GM18907 (cell line): ENCODE results near the gene ICOSLG.
A peak's percentile ranks its signal among the peaks of the same experiment; 100 is the strongest.
"Not testable (repeated sequence)": the region's sequence is repeated elsewhere in the genome, so short reads cannot be mapped to it uniquely, and the experiment has no call there.

Experiments used
- ATAC-seq: cut with Tn5 transposase; IDR thresholded peaks from one replicate; pipeline ENCODE4 v1.9.1; 2021; ENCODE audit warnings: mild to moderate bottlenecking, moderate library complexity; ENCODE audit not compliant: unreplicated experiment

Gene ICOSLG

GRCh38 chr21:44227614-44228013 is 13.1 kb downstream of the ICOSLG start:
- ATAC-seq, result not testable (repeated sequence)

GRCh38 chr21:44225605-44226004 is 15.1 kb downstream of the ICOSLG start:
- not testable (repeated sequence) for ATAC-seq

- ATAC-seq, result not testable (repeated sequence)
These were observed 17.4 kb downstream of the ICOSLG start for GRCh38 chr21:44223334-44223733.

GRCh38 chr21:44220674-44221073 is 20.1 kb downstream of the ICOSLG start:
- ATAC-seq, result not testable (repeated sequence)

GRCh38 chr21:44218461-44218860 is 22.3 kb downstream of the ICOSLG start:
- ATAC-seq, result not testable (repeated sequence)

- ATAC-seq, result not testable (repeated sequence)
These were observed 28.8 kb downstream of the ICOSLG start for GRCh38 chr21:44211978-44212377.

GRCh38 chr21:44211574-44211973 is 29.2 kb downstream of the ICOSLG start:
- not testable (repeated sequence) for ATAC-seq

- ATAC-seq, result peak; percentile 14
These were observed 32.7 kb downstream of the ICOSLG start for GRCh38 chr21:44207860-44208646.

GRCh38 chr21:44206698-44207676 is 33.8 kb downstream of the ICOSLG start:
- ATAC-seq, result peak; percentile 67

- ATAC-seq, result peak; percentile 12
These were observed 34.6 kb downstream of the ICOSLG start for GRCh38 chr21:44206187-44206586.

GRCh38 chr21:44202590-44203299 is 38.0 kb downstream of the ICOSLG start:
- not testable (repeated sequence) for ATAC-seq

- ATAC-seq, result not testable (repeated sequence)
These were observed 40.7 kb downstream of the ICOSLG start for GRCh38 chr21:44199997-44200396.

GRCh38 chr21:44199448-44199847 is 41.3 kb downstream of the ICOSLG start:
- no peak for ATAC-seq

GRCh38 chr21:44197156-44197516 is 43.6 kb downstream of the ICOSLG start:
- not testable (repeated sequence) for ATAC-seq

GRCh38 chr21:44196212-44197155 is 44.3 kb downstream of the ICOSLG start:
- ATAC-seq, result not testable (repeated sequence)

- not testable (repeated sequence) for ATAC-seq
These were observed 45.9 kb downstream of the ICOSLG start for GRCh38 chr21:44194888-44195287.

- ATAC-seq, result not testable (repeated sequence)
These were observed 46.3 kb downstream of the ICOSLG start for GRCh38 chr21:44194451-44194850.

- not testable (repeated sequence) for ATAC-seq
These were observed 47.6 kb downstream of the ICOSLG start for GRCh38 chr21:44193108-44193507.

- ATAC-seq, result not testable (repeated sequence)
These were observed 50.1 kb downstream of the ICOSLG start for GRCh38 chr21:44190349-44191271.
